GM19025 (cell line): ENCODE results near the gene FHIP2A.
"Not testable (repeated sequence)": the region's sequence is repeated elsewhere in the genome, so short reads cannot be mapped to it uniquely, and the experiment has no call there.

Experiments
- ATAC-seq: cut with Tn5 transposase; IDR thresholded peaks from one replicate; pipeline ENCODE4 v1.9.1; 2021; ENCODE audit warnings: mild to moderate bottlenecking, low read depth, moderate library complexity; ENCODE audit not compliant: unreplicated experiment

The FHIP2A gene

GRCh38 chr10:114821293-114821914 is at the start of gene FHIP2A:
FHIP2A (plus strand) TSS chr10:114821780; CDS start chr10:114822079, 299 bp downstream.
- peak; percentile 82 for ATAC-seq

- no peak for ATAC-seq
Observed at GRCh38 chr10:114772496-114773196, 48.9 kb upstream of the FHIP2A start.

GRCh38 chr10:114773197-114773532 is 48.4 kb upstream of the FHIP2A start:
- no peak for ATAC-seq

- not testable (repeated sequence) for ATAC-seq
Observed at GRCh38 chr10:114775082-114775481, 46.5 kb upstream of the FHIP2A start.

GRCh38 chr10:114777415-114777814 is 44.2 kb upstream of the FHIP2A start:
- ATAC-seq, result no peak

GRCh38 chr10:114779803-114780576 is 41.6 kb upstream of the FHIP2A start:
- no peak for ATAC-seq

- no peak for ATAC-seq
Observed at GRCh38 chr10:114780577-114781184, 40.9 kb upstream of the FHIP2A start.

- no peak for ATAC-seq
Observed at GRCh38 chr10:114782666-114783065, 38.9 kb upstream of the FHIP2A start.

- ATAC-seq, result no peak
Observed at GRCh38 chr10:114783686-114784085, 37.9 kb upstream of the FHIP2A start.

GRCh38 chr10:114786492-114786891 is 35.1 kb upstream of the FHIP2A start:
- ATAC-seq, result not testable (repeated sequence)

GRCh38 chr10:114787131-114787530 is 34.4 kb upstream of the FHIP2A start:
- ATAC-seq, result not testable (repeated sequence)

GRCh38 chr10:114791768-114792167 is 29.8 kb upstream of the FHIP2A start:
- ATAC-seq, result no peak

- no peak for ATAC-seq
Observed at GRCh38 chr10:114795039-114795438, 26.5 kb upstream of the FHIP2A start.

- no peak for ATAC-seq
Observed at GRCh38 chr10:114800361-114800760, 21.2 kb upstream of the FHIP2A start.

- no peak for ATAC-seq
Observed at GRCh38 chr10:114801411-114801813, 20.2 kb upstream of the FHIP2A start.

- no peak for ATAC-seq
Observed at GRCh38 chr10:114802177-114802576, 19.4 kb upstream of the FHIP2A start.

GRCh38 chr10:114806562-114807391 is 14.8 kb upstream of the FHIP2A start:
- no peak for ATAC-seq

- no peak for ATAC-seq
Observed at GRCh38 chr10:114808982-114809381, 12.6 kb upstream of the FHIP2A start.

- ATAC-seq, result peak; percentile 100
Observed at GRCh38 chr10:114810926-114811325, 10.7 kb upstream of the FHIP2A start.

GRCh38 chr10:114811862-114812261 is 9.7 kb upstream of the FHIP2A start:
- ATAC-seq, result no peak
